ENCODE measurements around the gene CPLANE1. TPM values are rescaled to one million over a fixed set of nuclear protein-coding genes. Genes with fewer than 3 reads are reported as not detected.

CPLANE1 gene
- total RNA-seq, 1 donor from 2014 or later, result 35.5 TPM

- no peaks in the 10 kb centered on the region for H3K9me3 ChIP-seq (ENCODE audit: control insufficient read depth in 3 of 3, low read length in 3 of 3)
- H3K4me3 ChIP-seq (ENCODE audit: low read length in 3 of 3), result no peak overlapping the region
- peaks cover 13 to 43% (median 33%) of the 10 kb centered on the region in 3 donors for H3K36me3 ChIP-seq (ENCODE audit: control insufficient read depth in 3 of 3, insufficient read depth in 3 of 3, low read length in 3 of 3)
Observed at GRCh38 chr5:37187465-37187977, 61.7 kb downstream of the CPLANE1 start.

GRCh38 chr5:37184748-37185364, 64.3 kb downstream of the CPLANE1 start:
- no peak overlapping the region for H3K9ac ChIP-seq (ENCODE audit: low read depth in 1 of 3, low read length in 3 of 3)
- no peaks in the 10 kb centered on the region for H3K9me3 ChIP-seq (ENCODE audit: control insufficient read depth in 3 of 3, low read length in 3 of 3)
- no peak overlapping the region for H3K4me3 ChIP-seq (ENCODE audit: low read length in 3 of 3)
- no peaks in the 10 kb centered on the region for H3K27me3 ChIP-seq (ENCODE audit: control insufficient read depth in 3 of 3, insufficient read depth in 3 of 3, low read length in 3 of 3)
- no peaks in the 10 kb centered on the region for H3K4me1 ChIP-seq (ENCODE audit: control insufficient read depth in 3 of 3, insufficient read depth in 3 of 3, low read length in 3 of 3)
- peaks cover 13 to 42% (median 34%) of the 10 kb centered on the region in 3 donors for H3K36me3 ChIP-seq (ENCODE audit: control insufficient read depth in 3 of 3, insufficient read depth in 3 of 3, low read length in 3 of 3)
- no peak overlapping the region for H3K27ac ChIP-seq (ENCODE audit: low read depth, low read length)

More at GRCh38 chr5:37187465-37187977, 61.7 kb downstream of the CPLANE1 start:
- H3K4me1 ChIP-seq (ENCODE audit: control insufficient read depth in 3 of 3, insufficient read depth in 3 of 3, low read length in 3 of 3), result no peaks in the 10 kb centered on the region
- H3K27me3 ChIP-seq (ENCODE audit: control insufficient read depth in 3 of 3, insufficient read depth in 3 of 3, low read length in 3 of 3), result no peaks in the 10 kb centered on the region
- no peak overlapping the region for H3K27ac ChIP-seq (ENCODE audit: low read depth, low read length)
- H3K9ac ChIP-seq (ENCODE audit: low read depth in 1 of 3, low read length in 3 of 3), result no peak overlapping the region

- Histone ChIP-seq H3K27me3 (ENCODE audit: control insufficient read depth in 3 of 3, insufficient read depth in 3 of 3, low read length in 3 of 3) (no peaks in the 10 kb centered on the region), H3K27ac (ENCODE audit: low read depth, low read length) (no peak overlapping the region), H3K9me3 (ENCODE audit: control insufficient read depth in 3 of 3, low read length in 3 of 3) (no peaks in the 10 kb centered on the region), H3K36me3 (ENCODE audit: control insufficient read depth in 3 of 3, insufficient read depth in 3 of 3, low read length in 3 of 3) (peaks cover 15 to 50% (median 40%) of the 10 kb centered on the region in 3 donors), H3K9ac (ENCODE audit: low read depth in 1 of 3, low read length in 3 of 3) (no peak overlapping the region), H3K4me1 (ENCODE audit: control insufficient read depth in 3 of 3, insufficient read depth in 3 of 3, low read length in 3 of 3) (no peaks in the 10 kb centered on the region), H3K4me3 (ENCODE audit: low read length in 3 of 3) (no peak overlapping the region)
Observed at GRCh38 chr5:37182667-37183066, 66.5 kb downstream of the CPLANE1 start.

- no peaks in the 10 kb centered on the region for H3K9me3 ChIP-seq (ENCODE audit: control insufficient read depth in 3 of 3, low read length in 3 of 3)
- no peaks in the 10 kb centered on the region for H3K4me1 ChIP-seq (ENCODE audit: control insufficient read depth in 3 of 3, insufficient read depth in 3 of 3, low read length in 3 of 3)
- H3K27me3 ChIP-seq (ENCODE audit: control insufficient read depth in 3 of 3, insufficient read depth in 3 of 3, low read length in 3 of 3), result no peaks in the 10 kb centered on the region
- H3K27ac ChIP-seq (ENCODE audit: low read depth, low read length), result no peak overlapping the region
- no peak overlapping the region for H3K9ac ChIP-seq (ENCODE audit: low read depth in 1 of 3, low read length in 3 of 3)
- H3K36me3 ChIP-seq (ENCODE audit: control insufficient read depth in 3 of 3, insufficient read depth in 3 of 3, low read length in 3 of 3), result peaks cover 36 to 69% (median 68%) of the 10 kb centered on the region in 3 donors
- no peak overlapping the region for H3K4me3 ChIP-seq (ENCODE audit: low read length in 3 of 3)
Observed at GRCh38 chr5:37174928-37175327, 74.2 kb downstream of the CPLANE1 start.

- no peak overlapping the region for H3K27ac ChIP-seq (ENCODE audit: low read depth, low read length)
- H3K9ac ChIP-seq (ENCODE audit: low read depth in 1 of 3, low read length in 3 of 3), result no peak overlapping the region
- H3K4me1 ChIP-seq (ENCODE audit: control insufficient read depth in 3 of 3, insufficient read depth in 3 of 3, low read length in 3 of 3), result no peaks in the 10 kb centered on the region
- no peaks in the 10 kb centered on the region for H3K27me3 ChIP-seq (ENCODE audit: control insufficient read depth in 3 of 3, insufficient read depth in 3 of 3, low read length in 3 of 3)
- no peak overlapping the region for H3K4me3 ChIP-seq (ENCODE audit: low read length in 3 of 3)
- no peaks in the 10 kb centered on the region for H3K9me3 ChIP-seq (ENCODE audit: control insufficient read depth in 3 of 3, low read length in 3 of 3)
- peaks cover 34 to 77% (median 72%) of the 10 kb centered on the region in 3 donors for H3K36me3 ChIP-seq (ENCODE audit: control insufficient read depth in 3 of 3, insufficient read depth in 3 of 3, low read length in 3 of 3)
Observed at GRCh38 chr5:37172957-37173356, 76.2 kb downstream of the CPLANE1 start.

- Histone ChIP-seq H3K27me3 (ENCODE audit: control insufficient read depth in 3 of 3, insufficient read depth in 3 of 3, low read length in 3 of 3) (no peaks in the 10 kb centered on the region), H3K9me3 (ENCODE audit: control insufficient read depth in 3 of 3, low read length in 3 of 3) (no peaks in the 10 kb centered on the region), H3K9ac (ENCODE audit: low read depth in 1 of 3, low read length in 3 of 3) (no peak overlapping the region), H3K4me1 (ENCODE audit: control insufficient read depth in 3 of 3, insufficient read depth in 3 of 3, low read length in 3 of 3) (no peaks in the 10 kb centered on the region), H3K36me3 (ENCODE audit: control insufficient read depth in 3 of 3, insufficient read depth in 3 of 3, low read length in 3 of 3) (peaks cover 27 to 74% (median 64%) of the 10 kb centered on the region in 3 donors), H3K4me3 (ENCODE audit: low read length in 3 of 3) (no peak overlapping the region), H3K27ac (ENCODE audit: low read depth, low read length) (no peak overlapping the region)
Observed at GRCh38 chr5:37170856-37171255, 78.3 kb downstream of the CPLANE1 start.

GRCh38 chr5:37166197-37166596, 83.0 kb downstream of the CPLANE1 start:
- peaks cover 13 to 46% (median 40%) of the 10 kb centered on the region in 3 donors for H3K36me3 ChIP-seq (ENCODE audit: control insufficient read depth in 3 of 3, insufficient read depth in 3 of 3, low read length in 3 of 3)
- H3K27me3 ChIP-seq (ENCODE audit: control insufficient read depth in 3 of 3, insufficient read depth in 3 of 3, low read length in 3 of 3), result no peaks in the 10 kb centered on the region
- no peak overlapping the region for H3K9ac ChIP-seq (ENCODE audit: low read depth in 1 of 3, low read length in 3 of 3)

GRCh38 chr5:37165761-37166160, 83.4 kb downstream of the CPLANE1 start:
- H3K4me3 ChIP-seq (ENCODE audit: low read length in 3 of 3), result no peak overlapping the region
- H3K27ac ChIP-seq (ENCODE audit: low read depth, low read length), result no peak overlapping the region
- peaks cover 9 to 43% (median 36%) of the 10 kb centered on the region in 3 donors for H3K36me3 ChIP-seq (ENCODE audit: control insufficient read depth in 3 of 3, insufficient read depth in 3 of 3, low read length in 3 of 3)
- no peaks in the 10 kb centered on the region for H3K4me1 ChIP-seq (ENCODE audit: control insufficient read depth in 3 of 3, insufficient read depth in 3 of 3, low read length in 3 of 3)
- no peak overlapping the region for H3K9ac ChIP-seq (ENCODE audit: low read depth in 1 of 3, low read length in 3 of 3)
- H3K27me3 ChIP-seq (ENCODE audit: control insufficient read depth in 3 of 3, insufficient read depth in 3 of 3, low read length in 3 of 3), result no peaks in the 10 kb centered on the region
- no peaks in the 10 kb centered on the region for H3K9me3 ChIP-seq (ENCODE audit: control insufficient read depth in 3 of 3, low read length in 3 of 3)

More at GRCh38 chr5:37166197-37166596, 83.0 kb downstream of the CPLANE1 start:
- Histone ChIP-seq H3K4me1 (ENCODE audit: control insufficient read depth in 3 of 3, insufficient read depth in 3 of 3, low read length in 3 of 3) (no peaks in the 10 kb centered on the region), H3K4me3 (ENCODE audit: low read length in 3 of 3) (no peak overlapping the region), H3K27ac (ENCODE audit: low read depth, low read length) (no peak overlapping the region), H3K9me3 (ENCODE audit: control insufficient read depth in 3 of 3, low read length in 3 of 3) (no peaks in the 10 kb centered on the region)

- Histone ChIP-seq H3K27ac (ENCODE audit: low read depth, low read length) (no peak overlapping the region), H3K9ac (ENCODE audit: low read depth in 1 of 3, low read length in 3 of 3) (no peak overlapping the region), H3K4me1 (ENCODE audit: control insufficient read depth in 3 of 3, insufficient read depth in 3 of 3, low read length in 3 of 3) (no peaks in the 10 kb centered on the region), H3K4me3 (ENCODE audit: low read length in 3 of 3) (no peak overlapping the region), H3K27me3 (ENCODE audit: control insufficient read depth in 3 of 3, insufficient read depth in 3 of 3, low read length in 3 of 3) (no peaks in the 10 kb centered on the region), H3K36me3 (ENCODE audit: control insufficient read depth in 3 of 3, insufficient read depth in 3 of 3, low read length in 3 of 3) (peaks cover 16 to 47% (median 42%) of the 10 kb centered on the region in 3 donors), H3K9me3 (ENCODE audit: control insufficient read depth in 3 of 3, low read length in 3 of 3) (no peaks in the 10 kb centered on the region)
Observed at GRCh38 chr5:37153661-37154060, 95.5 kb downstream of the CPLANE1 start.

GRCh38 chr5:37146896-37147295, 102.3 kb downstream of the CPLANE1 start:
- Histone ChIP-seq H3K27me3 (ENCODE audit: control insufficient read depth in 3 of 3, insufficient read depth in 3 of 3, low read length in 3 of 3) (no peaks in the 10 kb centered on the region), H3K9ac (ENCODE audit: low read depth in 1 of 3, low read length in 3 of 3) (no peak overlapping the region), H3K4me1 (ENCODE audit: control insufficient read depth in 3 of 3, insufficient read depth in 3 of 3, low read length in 3 of 3) (no peaks in the 10 kb centered on the region), H3K36me3 (ENCODE audit: control insufficient read depth in 3 of 3, insufficient read depth in 3 of 3, low read length in 3 of 3) (peaks cover 4 to 14% (median 9%) of the 10 kb centered on the region in 3 donors), H3K27ac (ENCODE audit: low read depth, low read length) (no peak overlapping the region), H3K9me3 (ENCODE audit: control insufficient read depth in 3 of 3, low read length in 3 of 3) (no peaks in the 10 kb centered on the region), H3K4me3 (ENCODE audit: low read length in 3 of 3) (no peak overlapping the region)

Measured in skeletal muscle tissue (tissue), 4 donors.